Bone marrow (tissue), 2 donors: ENCODE data around the gene RABGGTA.

Source experiments
- DNase-seq, 2 donors: peaks; one replicate each; lab custom pipeline; 2025; lab: John Stamatoyannopoulos, UW

RABGGTA gene

DNA sequence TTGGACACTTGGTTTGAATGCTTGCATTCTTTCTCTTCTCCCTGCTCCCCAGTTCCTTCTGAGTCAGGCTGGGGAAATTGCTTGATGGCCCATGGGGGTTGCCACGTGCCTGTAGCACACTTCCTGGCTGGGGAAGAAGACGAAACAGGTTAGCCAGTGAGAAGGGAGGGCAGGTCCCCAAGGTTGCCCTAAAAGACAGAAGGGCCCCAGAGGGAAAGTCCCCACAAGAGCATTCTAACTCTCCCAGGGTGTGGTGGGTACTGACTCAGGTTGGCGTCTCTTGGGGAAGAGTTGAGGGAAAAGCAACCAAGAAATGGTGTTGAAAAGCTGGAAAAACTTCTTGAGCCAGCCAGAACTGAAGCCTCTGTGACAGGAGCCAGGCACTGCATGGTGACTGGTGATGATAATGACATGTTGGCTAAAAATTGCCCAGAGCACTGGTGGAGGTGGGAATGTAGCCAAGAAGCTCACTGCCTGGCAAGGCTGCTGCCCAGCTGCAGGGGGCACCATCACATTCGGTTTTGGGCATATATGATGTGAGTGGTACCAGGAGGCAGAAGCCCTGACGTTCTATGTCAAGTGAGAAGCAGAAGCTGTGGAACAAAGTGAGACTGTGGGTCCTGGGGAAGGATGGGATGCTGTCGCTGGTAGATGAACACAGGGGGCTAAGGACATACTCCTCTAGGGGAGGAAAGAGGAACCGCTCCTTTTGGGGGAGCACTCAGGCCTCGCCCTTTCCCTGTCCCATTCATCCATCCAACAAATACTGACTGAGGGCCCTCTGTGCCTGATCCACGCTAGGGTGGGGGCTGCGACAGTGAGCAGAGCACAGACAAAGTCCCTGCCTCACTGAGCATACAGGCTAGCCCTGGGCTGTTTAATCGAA lies 8.1 kb upstream of the RABGGTA start:
- DNase-seq: peak in 1 of 2 donors; percentile 19

GRCh38 chr14:24278424-24278823 lies 7.0 kb upstream of the RABGGTA start:
- DNase-seq: no peak

GRCh38 chr14:24277606-24278321 lies 6.4 kb upstream of the RABGGTA start:
- DNase-seq: peak; percentile 17 to 90

DNA sequence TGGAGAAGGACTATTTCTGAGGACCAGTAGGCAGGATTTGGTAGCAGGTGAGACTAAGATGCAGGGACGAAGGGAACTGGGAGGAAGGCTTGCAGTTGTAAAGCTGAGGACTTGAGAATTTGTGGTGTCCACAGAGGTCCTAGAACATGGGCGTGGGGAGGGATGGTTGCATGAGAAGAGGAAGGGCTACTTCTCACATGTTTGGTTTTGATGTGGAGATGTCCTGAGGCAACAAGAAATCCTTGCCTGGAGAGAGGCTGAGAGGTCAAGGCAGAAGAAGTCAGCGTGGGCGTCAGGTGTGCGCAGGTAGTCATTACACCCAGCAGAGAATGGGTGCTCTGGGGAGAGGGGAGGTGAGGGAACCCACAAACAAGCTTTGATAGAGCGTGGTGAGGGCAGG lies 5.7 kb upstream of the RABGGTA start:
- no peak for DNase-seq

- DNase-seq: peak in 1 of 2 donors; percentile 7
These were observed 2.7 kb upstream of the RABGGTA start for GRCh38 chr14:24274101-24274543.

DNA sequence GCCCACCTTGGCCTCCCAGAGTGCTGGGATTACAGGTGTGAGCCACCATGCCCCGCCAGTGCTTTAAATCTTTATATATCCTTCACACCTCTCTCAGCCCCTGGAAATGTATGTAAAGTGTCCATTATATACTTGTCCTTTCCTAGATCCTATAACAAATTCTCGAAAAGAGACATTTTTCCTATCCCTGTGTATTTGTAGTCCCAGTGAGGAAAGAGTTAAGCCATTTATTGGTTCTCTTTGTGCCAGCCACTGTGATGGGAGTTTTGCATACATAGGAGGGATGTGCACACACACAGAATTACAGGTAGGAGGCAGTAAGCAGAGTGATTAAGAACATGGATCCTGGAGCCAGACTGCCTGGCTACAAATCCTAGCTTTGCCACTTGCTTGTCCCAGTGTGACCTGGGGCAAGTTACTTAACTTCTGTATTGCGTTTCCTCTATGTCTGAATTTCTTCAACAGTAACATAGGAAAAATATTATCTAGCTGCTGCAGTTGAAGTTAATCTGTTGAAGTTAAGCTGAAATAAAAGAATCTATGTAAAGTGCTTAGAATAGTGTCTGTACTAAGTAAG lies 2.1 kb upstream of the RABGGTA start:
- DNase-seq: no peak

DNA sequence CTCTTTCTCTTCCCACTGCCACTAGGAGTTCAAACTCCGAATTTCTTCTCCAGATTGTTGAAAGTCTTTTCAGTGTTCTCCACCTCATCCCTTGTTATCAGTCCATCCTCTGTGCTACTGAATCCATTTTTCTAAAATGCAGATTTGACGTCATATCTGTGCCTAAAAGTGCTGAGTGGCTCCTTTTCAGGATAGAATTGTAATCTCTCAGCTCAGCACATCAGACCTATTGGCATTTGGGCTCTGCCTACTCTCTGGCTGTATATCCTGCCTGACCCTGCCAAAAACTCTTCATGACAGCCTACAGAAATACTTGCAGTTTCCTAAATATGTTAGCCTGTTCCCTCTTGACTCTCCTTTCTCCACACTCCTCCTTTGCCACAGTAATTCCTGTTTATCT lies 1.1 kb upstream of the RABGGTA start:
- no peak for DNase-seq

- no peak for DNase-seq
These were observed 452 bp upstream of the RABGGTA start for GRCh38 chr14:24271834-24272263.

GRCh38 chr14:24270537-24271133 lies 762 bp downstream of the RABGGTA start:
- DNase-seq: no peak

DNA sequence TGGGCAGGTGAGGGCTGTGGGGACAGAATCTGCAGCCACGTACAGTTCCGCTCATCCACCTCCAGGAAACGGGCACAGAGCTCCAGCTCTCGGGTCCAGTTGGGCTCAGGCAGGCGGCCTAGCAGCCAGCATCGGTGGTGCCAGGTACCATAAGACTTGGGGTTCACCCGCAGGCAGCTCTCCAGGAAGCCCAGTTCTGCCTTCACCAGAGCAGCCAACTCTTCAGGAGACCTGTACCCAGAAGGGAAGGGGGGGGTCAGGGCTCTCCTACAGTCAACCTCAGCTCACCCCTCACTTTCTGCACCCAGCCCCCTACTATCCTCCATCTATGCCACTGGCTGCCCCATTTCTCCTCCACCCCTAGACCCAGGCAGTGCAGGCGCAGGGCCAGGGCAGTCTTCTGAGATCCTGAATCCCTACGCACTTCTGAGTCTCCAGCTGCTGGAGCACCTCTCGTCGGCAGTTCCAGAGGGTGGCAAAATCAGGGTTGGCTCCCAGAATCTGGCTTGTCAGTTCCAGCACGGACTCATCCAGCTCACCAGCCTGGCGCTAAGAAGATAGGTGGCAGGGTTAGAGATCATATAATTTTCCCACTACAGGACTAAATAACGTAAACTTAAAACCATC lies 1.4 kb downstream of the RABGGTA start:
- no peak for DNase-seq

DNA sequence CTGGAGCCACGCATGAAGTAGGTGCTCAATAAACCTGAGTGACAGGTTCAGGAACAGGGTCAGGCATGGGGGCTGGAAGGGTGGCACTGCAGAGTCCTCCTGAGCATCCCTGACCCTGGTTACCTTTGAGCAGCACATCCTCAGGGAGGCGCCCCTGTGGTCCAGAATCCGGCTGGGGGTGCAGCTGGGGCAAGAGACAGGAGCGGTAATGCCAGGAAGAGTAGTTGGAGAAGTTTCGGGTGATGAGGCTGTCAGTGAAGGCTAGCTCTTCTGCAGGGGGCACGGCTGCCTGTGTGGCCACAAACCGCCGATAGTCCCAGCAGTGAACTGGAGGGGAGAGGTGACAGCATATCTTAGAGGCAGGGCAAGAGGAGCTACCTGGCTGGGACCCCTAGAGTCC lies 2.0 kb downstream of the RABGGTA start:
- no peak for DNase-seq

- no peak for DNase-seq
These were observed 3.2 kb downstream of the RABGGTA start for GRCh38 chr14:24268225-24268624.

- no peak for DNase-seq
These were observed 3.9 kb downstream of the RABGGTA start for GRCh38 chr14:24267516-24267915.

DNA sequence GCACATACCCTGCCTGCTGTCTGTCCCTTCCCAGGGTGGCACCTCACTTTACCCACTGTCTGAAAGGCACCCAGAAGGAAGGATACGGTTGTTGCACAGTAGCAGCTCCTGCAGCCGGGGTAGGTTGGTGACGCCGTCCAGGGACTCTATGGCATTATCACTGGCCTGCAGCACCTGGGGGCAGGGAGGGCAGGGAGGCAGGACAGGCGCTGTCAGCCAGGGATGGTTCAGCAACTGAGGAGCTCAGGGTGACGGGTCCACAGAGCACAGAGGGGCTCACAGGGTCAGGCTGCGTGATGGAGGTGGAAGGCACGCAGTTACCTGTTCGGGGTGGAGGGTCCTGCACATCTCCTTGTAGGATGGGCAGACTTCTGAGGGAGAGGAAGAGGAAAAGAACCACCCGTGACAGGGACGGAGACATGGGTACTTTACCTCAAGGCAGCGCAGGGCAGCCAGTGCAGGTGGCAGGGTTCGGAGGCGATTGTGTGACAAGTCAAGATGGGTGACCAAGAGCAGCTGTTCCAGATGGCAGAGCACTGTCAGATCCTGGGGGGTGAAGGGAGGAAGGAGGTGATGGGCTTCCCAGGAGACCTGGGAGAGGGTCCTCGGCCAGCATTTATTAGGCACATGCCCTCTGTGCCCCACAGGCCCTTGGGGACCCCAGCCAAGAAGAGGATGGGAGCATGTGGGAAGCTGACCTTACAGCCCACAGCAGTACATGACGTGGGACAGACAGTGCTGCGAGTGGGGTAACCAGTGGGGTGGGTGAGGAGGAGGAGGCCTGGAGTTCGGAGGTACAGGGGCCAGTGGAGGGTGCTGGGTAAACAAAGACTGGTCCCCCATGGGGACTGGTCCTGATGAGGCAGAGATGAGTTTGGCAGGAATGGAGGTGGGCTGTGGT lies 4.8 kb downstream of the RABGGTA start:
- no peak for DNase-seq

- DNase-seq: no peak
These were observed 7.1 kb downstream of the RABGGTA start for GRCh38 chr14:24264298-24264697.

DNA sequence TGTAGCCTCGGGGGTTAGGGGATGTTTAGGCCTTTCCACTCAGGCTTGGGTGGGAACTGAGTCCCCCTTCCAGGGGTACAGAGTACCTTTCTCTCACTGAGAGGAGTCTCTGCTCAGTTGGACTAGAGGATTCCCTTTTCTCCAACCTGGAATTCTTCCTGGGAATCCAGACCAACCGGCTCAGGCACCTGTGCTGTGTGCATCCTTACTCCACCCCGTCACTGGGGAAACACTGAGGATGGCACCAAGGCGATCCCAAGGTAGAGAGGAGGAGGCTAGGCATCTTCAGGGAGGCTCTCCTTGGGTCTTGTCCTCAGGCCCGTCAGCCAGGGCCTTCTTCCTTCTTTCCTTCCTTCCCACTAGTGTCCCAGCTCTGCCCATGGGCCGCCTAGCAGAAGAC lies 7.5 kb downstream of the RABGGTA start:
- no peak for DNase-seq

DNA sequence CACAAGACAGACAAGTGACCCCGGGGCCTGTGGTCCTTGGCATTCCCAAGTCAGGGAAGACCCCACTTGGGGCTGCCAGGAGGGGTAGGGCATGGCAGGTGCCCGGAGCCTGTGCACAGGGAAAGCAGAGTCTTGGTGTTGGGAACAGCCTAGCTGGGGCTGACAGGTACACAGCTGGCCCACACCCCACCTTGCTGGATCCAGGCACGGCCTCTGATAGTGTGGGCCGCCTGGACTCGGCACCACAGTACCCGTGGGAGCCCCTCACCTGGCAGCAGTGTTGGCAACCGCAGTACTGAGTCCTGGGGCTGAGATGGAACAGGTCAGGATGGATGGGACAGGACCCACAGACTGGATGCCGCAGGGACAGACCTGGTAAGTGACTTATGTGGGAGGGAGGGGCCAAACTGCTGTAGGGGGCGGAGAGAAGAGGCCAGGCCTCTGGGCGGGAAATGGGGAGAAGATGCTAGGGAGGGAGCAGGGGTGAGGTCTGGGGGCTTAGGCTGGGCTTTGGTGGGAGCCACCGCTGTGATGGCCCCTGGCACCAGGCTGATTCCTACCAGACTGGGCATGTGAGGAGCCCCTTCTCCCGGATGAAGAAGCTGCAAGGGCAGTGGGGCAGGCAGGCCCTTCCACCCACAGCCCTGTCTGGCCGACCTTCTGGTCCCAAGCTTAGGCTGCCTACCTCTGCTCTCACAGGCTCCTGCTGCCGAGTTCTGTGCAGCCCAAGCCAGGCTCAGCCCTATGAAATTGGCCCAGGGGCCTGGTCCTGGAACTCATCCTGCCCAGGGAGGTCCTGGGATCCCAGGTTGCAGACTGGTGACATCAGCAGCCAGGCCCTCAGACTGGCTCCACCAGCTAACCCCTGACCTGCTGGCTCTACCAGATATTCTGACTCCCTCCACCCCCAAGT lies 8.3 kb downstream of the RABGGTA start, which contains the start of gene TGM1:
TSS of gene TGM1 (minus strand) at position 357 of the 913 bp plus-strand sequence. CDS start 825 bp downstream, outside the sequence.
- DNase-seq: no peak

GRCh38 chr14:24261969-24262327 lies 9.4 kb downstream of the RABGGTA start:
- no peak for DNase-seq

GRCh38 chr14:24261256-24261968 lies 10.0 kb downstream of the RABGGTA start:
- no peak for DNase-seq
